HS-27A (cell line): ENCODE measurements around the gene ZNF582.
"Not testable (repeated sequence)": the region's sequence is repeated elsewhere in the genome, so short reads cannot be mapped to it uniquely, and the experiment has no call there.

Experiments
- DNase-seq: peaks from one replicate; pipeline ENCODE4 v3.0.0-alpha.2; 2012; ENCODE audit warnings: low read depth, missing footprints

The ZNF582 gene

GRCh38 chr19:56351208-56351607 lies 42.1 kb downstream of the ZNF582 start:
- no peak for DNase-seq

GRCh38 chr19:56350416-56351045 lies 42.8 kb downstream of the ZNF582 start:
- no peak for DNase-seq

- no peak for DNase-seq
These were observed 45.0 kb downstream of the ZNF582 start for GRCh38 chr19:56348289-56348877.

- no peak for DNase-seq
These were observed 46.1 kb downstream of the ZNF582 start for GRCh38 chr19:56347163-56347778.

GRCh38 chr19:56341948-56342347 lies 51.4 kb downstream of the ZNF582 start:
- no peak for DNase-seq

GRCh38 chr19:56339031-56339430 lies 54.3 kb downstream of the ZNF582 start:
- not testable (repeated sequence) for DNase-seq

- not testable (repeated sequence) for DNase-seq
These were observed 56.3 kb downstream of the ZNF582 start for GRCh38 chr19:56337077-56337476.

- DNase-seq, result not testable (repeated sequence)
These were observed 58.0 kb downstream of the ZNF582 start for GRCh38 chr19:56335371-56335770.

GRCh38 chr19:56333506-56333905 lies 59.8 kb downstream of the ZNF582 start:
- DNase-seq, result no peak
